HG02798 (cell line): ENCODE results near the gene ZFAND3.
"Not testable (repeated sequence)": the region's sequence is repeated elsewhere in the genome, so short reads cannot be mapped to it uniquely, and the experiment has no call there.

Experiments used
- ATAC-seq: cut with Tn5 transposase; IDR thresholded peaks from one replicate; pipeline ENCODE4 v1.9.1; 2021; ENCODE audit warnings: mild to moderate bottlenecking; ENCODE audit not compliant: unreplicated experiment, poor library complexity

The ZFAND3 gene

DNA sequence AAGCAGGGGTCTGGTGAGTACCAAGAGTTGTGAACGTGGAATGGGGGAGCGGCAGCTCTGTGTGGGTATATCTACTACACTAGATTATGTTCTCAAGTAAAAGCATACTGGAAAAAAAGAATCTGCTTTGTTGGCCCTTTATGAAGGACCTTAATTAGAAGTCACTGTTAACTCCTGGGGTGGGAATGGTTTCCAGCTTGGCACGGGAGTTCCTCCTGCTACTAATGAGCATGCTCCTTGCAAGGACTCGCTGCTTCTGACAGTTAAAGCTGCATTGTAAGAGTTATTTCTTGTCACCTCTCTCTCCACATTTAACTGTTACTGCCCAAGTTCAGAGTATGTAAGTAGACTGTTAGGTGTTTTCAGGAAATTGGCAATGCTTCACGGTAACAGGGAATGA, 292.7 kb downstream of the ZFAND3 start:
- no peak for ATAC-seq

DNA sequence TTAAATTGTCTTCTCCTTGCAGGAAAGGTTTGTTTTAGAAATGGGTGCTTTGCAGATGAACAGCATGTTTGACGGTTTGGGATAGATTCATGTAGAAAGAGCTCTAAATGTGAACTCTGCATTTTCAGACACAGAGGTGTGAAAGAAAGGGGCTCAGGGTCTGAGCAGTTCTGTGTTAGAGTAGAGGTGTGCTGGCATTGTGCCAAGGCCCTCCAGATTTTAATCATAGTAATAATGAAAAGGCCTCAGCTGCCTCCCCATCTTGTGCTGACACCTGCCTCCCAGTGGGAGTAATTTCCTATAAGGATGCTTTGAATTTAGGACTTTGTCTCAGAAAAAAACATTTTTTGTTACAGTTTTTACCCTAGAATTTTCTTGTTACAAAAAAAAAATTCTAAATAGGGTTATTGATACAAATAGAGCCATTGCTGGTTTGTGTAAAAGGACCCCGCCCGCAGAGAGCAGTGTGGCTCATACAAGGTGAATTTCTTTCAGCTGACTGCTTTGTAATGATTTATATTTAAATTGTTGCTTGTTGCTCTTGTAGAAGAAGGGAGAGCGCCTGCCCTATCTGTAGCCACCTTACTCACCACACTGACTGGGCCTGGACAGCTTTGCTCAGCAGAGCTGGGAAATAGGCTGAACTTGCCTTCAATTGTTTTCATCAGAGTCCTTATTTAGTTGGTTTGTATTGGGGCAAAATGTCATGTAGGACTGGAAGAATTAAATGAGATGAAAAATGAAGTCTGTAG, 294.5 kb downstream of the ZFAND3 start:
- no peak for ATAC-seq

- no peak for ATAC-seq
Measured at GRCh38 chr6:38114976-38115625, 295.6 kb downstream of the ZFAND3 start.

- no peak for ATAC-seq
Measured at GRCh38 chr6:38115626-38116008, 296.1 kb downstream of the ZFAND3 start.

GRCh38 chr6:38116248-38116647, 296.7 kb downstream of the ZFAND3 start:
- ATAC-seq = no peak

DNA sequence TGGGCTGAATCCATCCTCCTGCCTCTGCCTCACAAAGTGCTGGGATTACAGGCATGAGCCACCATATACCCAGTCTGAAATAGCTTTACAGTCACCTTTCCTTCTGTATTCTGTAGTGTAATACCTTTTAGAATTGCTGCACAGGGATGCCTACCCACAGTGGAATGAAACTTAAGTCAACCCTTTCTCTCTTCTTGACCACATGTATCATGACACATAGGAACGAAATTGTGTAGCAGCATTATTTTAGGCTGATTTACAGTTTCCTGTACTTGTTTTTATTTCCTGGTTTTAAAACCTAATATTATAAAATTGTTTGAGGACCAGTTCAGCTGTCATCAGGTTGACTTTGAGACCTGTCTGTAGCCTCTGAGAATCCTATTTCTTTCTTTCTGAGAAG, 297.8 kb downstream of the ZFAND3 start:
- ATAC-seq = no peak

DNA sequence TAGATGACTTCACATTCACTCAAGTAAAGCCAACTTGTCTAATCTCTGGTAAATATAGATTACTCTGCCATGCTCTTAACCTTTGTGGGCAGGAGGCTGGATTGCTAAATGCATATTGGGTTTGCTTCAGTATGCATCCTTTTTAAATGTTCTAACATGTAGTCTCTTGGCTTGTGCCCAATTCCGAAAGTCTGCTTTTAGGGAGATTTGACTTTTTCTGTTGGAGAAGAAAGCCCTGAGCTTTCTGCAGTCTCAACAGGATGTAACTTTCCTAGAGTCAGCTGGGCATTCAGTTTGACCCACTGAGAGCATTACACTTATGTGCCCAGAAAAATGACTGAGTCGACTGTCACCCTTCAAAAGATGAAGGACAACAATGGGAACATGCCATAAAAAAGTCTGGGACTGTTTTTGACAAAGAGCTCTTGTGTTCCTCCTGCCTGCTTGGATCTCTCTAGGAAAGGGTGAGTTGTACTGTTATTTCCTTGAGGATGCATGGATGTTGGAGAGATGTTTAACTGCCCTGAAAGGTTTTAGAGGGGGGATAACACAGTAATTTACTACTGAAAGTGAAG, 299.4 kb downstream of the ZFAND3 start:
- no peak for ATAC-seq

DNA sequence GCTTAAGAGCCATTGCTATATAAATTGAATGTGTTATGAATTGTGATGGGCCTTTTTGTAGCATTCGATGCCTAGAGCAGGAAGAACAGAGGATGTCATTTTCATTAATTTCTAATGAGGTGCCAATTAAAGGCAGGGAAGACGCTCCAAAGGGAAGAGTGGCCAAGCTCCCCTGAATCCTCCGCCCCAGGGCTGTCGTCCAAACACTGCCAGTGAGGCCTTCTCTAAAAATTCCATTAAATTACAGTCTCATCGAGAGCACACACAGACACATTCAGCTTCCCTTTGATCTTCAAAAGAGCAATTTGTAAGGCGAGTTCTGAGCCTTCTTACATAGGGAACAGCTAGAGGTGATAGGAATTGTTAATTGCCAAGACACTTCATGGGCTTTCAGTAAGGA, 300.0 kb downstream of the ZFAND3 start:
- ATAC-seq = no peak

DNA sequence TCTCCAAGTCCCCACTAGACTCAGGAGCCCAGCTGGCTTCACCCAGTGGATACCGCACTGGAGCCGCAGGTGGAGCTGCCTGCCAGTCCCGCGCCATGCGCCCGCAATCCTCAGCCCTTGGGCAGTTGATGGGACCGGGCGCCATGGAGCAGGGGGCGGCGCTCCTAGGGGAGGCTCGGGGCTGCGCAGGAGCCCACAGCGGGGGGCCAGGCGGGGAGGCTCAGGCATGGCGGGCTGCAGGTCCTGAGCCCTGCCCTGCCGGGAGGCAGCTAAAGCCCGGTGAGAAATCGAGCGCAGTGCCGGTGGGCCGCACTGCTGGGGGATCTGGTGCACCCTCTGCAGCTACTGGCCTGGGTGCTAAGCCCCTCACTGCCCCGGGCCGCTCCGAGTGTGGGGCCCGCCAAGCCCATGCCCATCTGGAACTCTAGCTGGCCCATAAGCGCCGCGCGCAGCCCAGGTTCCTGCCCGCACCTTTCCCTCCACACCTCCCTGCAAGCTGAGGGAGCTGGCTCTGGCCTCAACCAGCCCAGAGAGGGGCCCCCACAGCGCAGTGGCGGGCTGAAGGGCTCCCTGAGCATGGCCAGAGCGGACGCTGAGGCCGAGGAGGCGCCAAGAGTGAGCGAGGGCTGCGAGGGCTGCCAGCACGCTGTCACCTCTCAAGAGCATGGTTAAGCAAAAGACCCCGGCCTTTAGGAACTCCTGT, 304.8 kb downstream of the ZFAND3 start:
- not testable (repeated sequence) for ATAC-seq

DNA sequence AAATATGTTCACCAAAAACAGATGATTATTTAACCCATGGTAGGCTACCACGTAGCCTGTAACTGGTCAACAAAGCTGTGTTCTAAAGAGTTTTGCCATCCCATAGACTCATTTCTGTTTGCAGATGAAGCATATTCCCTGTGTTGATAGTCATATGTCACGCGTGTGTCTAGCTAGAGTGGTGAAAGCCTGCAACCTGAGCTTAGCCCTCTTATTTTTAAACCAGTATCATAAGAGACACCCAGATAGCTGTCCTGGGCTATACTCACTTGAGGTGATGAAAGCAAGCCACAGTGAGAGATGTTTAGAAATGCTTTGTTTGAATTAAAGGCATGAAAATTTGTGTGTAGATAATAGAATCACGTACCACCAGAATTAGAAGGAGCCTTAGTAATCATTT, 307.8 kb downstream of the ZFAND3 start:
- ATAC-seq = no peak

DNA sequence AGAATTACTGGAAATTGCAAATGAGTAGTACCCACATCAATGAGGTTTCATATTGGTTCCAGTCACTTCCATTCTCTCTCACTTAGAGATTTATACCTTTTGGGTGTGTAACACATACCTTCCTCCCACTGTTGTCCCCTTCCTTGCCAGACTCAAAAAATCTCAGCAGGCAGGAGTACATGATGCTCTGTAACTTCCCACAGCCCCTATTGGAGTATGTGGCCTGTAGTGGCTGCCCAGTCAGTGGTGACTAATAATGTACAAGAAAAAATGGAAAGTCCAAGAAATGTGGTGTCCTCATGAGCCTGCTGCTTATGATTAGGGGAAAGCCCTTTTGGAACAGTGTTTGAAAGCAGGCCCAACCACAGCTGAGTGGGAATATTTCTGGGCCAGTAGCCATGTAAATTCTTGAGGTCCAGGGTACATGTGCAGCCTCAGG, 312.0 kb downstream of the ZFAND3 start:
- ATAC-seq = peak; percentile 60

- ATAC-seq = no peak
Measured at GRCh38 chr6:38133932-38134703, 314.6 kb downstream of the ZFAND3 start.

DNA sequence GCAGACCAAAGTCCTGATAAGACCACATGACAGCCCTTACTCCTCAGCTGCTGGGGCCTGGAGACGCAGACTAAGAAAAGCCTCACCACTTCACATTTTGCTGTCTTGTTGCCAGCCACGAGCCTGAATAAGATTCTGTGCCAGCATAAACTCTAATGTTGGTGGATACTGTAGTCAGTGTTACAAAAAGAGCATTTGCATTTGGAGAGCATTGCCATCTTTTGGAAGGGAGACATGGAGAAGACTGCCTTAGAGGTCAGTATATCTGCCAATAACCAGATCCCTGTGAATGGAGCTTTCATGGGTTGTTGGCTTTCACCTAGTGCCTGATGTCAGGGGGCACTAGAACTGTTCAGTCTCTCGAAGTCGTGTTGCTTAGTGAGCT, 315.2 kb downstream of the ZFAND3 start:
- ATAC-seq = no peak

DNA sequence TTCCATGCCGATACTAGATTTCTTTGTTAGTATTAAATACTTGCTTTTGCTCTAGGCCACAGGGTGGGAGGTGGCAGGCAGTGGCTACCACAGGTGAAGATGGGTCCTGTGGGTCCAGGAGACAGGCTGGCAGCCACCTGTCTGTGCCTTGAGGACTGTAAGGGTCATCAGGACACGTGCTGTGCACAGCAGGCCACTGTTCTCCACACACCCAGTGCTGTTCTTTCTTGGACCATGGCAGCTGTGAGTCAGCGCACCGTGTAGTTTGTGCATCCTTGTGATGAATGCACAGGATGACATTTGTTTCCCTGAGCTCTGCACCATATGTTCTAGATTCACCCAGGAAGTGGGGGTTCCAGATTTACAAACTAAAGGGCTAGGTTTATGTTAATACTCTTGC, 317.0 kb downstream of the ZFAND3 start:
- no peak for ATAC-seq

- no peak for ATAC-seq
Measured at GRCh38 chr6:38137608-38138265, 318.2 kb downstream of the ZFAND3 start.

- ATAC-seq = no peak
Measured at GRCh38 chr6:38138374-38138773, 318.8 kb downstream of the ZFAND3 start.

DNA sequence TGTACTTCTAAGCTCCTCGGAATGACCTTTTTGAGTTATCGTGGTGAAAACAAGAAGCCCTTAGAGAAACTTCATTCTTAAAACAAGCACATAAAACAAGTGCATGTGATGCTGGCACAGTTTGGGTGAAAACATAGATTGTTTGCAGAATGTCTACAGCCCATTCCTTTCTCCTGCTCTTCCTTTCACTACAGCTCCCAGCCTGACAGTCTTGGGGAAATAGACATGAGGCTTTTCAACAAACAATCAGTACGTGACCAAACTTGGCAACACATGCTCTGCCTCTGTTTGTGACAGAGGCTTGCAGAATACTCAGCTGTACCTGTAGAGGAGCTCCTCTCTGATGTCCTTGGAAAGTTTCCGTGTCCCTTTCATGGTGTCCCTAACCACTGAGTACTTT, 321.6 kb downstream of the ZFAND3 start:
- no peak for ATAC-seq

DNA sequence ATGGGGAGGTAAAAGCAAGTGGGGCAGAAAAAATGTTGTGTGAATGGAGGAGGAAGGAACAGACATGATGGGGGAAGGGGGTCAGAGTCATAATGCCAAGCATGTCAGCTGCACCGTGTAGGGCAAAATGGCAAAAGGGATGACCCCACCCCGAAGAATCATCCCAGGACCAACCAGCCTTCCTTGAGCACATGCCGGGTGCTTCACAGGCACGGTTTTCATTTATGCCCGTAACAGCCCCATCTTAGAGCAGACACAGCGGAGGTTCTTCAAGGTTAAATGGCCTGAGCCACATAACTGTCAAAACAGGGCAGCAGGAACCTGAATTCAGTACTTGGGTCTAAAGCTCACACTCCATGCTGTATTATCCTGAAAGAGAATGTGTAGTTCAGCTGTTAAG, 322.2 kb downstream of the ZFAND3 start:
- ATAC-seq = no peak

- ATAC-seq = no peak
Measured at GRCh38 chr6:38142178-38142902, 322.8 kb downstream of the ZFAND3 start.
